ENCODE data around the gene CAPZB.
A peak's percentile ranks its signal among the peaks of the same experiment; 100 is the strongest.

The CAPZB gene

GRCh38 chr1:19390166-19390850, 95.0 kb downstream of the CAPZB start:
- Histone ChIP-seq H3K9me3 (ENCODE audit: control insufficient read depth, low read length) (no peaks in the 10 kb centered on the region), H3K27ac (ENCODE audit: insufficient read depth, low read length, poor library complexity, severe bottlenecking) (peak overlapping the region; percentile 71), H3K27me3 (replicated peaks; ENCODE audit: control insufficient read depth, insufficient read depth, low read length, poor library complexity, severe bottlenecking) (no peaks in the 10 kb centered on the region), H3K36me3 (ENCODE audit: control insufficient read depth, insufficient read depth, low read length) (peaks cover 12% of the 10 kb centered on the region), H3K4me1 (ENCODE audit: control insufficient read depth, insufficient read depth, low read length, poor library complexity, severe bottlenecking) (peaks cover 55% of the 10 kb centered on the region), H3K4me3 (ENCODE audit: insufficient read depth, low read depth, low read length, poor library complexity, severe bottlenecking) (peak overlapping the region; percentile 26)
- no peak for DNase-seq

GRCh38 chr1:19388980-19389379, 96.4 kb downstream of the CAPZB start:
- Histone ChIP-seq H3K27ac (ENCODE audit: insufficient read depth, low read length, poor library complexity, severe bottlenecking) (no peak overlapping the region), H3K36me3 (ENCODE audit: control insufficient read depth, insufficient read depth, low read length) (peaks cover 23% of the 10 kb centered on the region), H3K4me1 (ENCODE audit: control insufficient read depth, insufficient read depth, low read length, poor library complexity, severe bottlenecking) (peaks cover 55% of the 10 kb centered on the region), H3K9me3 (ENCODE audit: control insufficient read depth, low read length) (no peaks in the 10 kb centered on the region), H3K27me3 (replicated peaks; ENCODE audit: control insufficient read depth, insufficient read depth, low read length, poor library complexity, severe bottlenecking) (no peaks in the 10 kb centered on the region), H3K4me3 (ENCODE audit: insufficient read depth, low read depth, low read length, poor library complexity, severe bottlenecking) (no peak overlapping the region)
- DNase-seq: no peak

- Histone ChIP-seq H3K4me3 (ENCODE audit: insufficient read depth, low read depth, low read length, poor library complexity, severe bottlenecking) (no peak overlapping the region), H3K36me3 (ENCODE audit: control insufficient read depth, insufficient read depth, low read length) (peaks cover 38% of the 10 kb centered on the region), H3K9me3 (ENCODE audit: control insufficient read depth, low read length) (no peaks in the 10 kb centered on the region), H3K4me1 (ENCODE audit: control insufficient read depth, insufficient read depth, low read length, poor library complexity, severe bottlenecking) (peaks cover 39% of the 10 kb centered on the region), H3K27me3 (replicated peaks; ENCODE audit: control insufficient read depth, insufficient read depth, low read length, poor library complexity, severe bottlenecking) (no peaks in the 10 kb centered on the region), H3K27ac (ENCODE audit: insufficient read depth, low read length, poor library complexity, severe bottlenecking) (no peak overlapping the region)
- no peak for DNase-seq
Observed at GRCh38 chr1:19387045-19387467, 98.3 kb downstream of the CAPZB start.

- peaks cover 48% of the 10 kb centered on the region for H3K36me3 ChIP-seq (ENCODE audit: control insufficient read depth, insufficient read depth, low read length)
- no peak for DNase-seq
- H3K27me3 ChIP-seq (replicated peaks; ENCODE audit: control insufficient read depth, insufficient read depth, low read length, poor library complexity, severe bottlenecking): no peaks in the 10 kb centered on the region
- H3K27ac ChIP-seq (ENCODE audit: insufficient read depth, low read length, poor library complexity, severe bottlenecking): no peak overlapping the region
- peaks cover 32% of the 10 kb centered on the region for H3K4me1 ChIP-seq (ENCODE audit: control insufficient read depth, insufficient read depth, low read length, poor library complexity, severe bottlenecking)
- no peaks in the 10 kb centered on the region for H3K9me3 ChIP-seq (ENCODE audit: control insufficient read depth, low read length)
- no peak overlapping the region for H3K4me3 ChIP-seq (ENCODE audit: insufficient read depth, low read depth, low read length, poor library complexity, severe bottlenecking)
Observed at GRCh38 chr1:19385869-19386591, 99.3 kb downstream of the CAPZB start.

- DNase-seq: no peak
- no peak overlapping the region for H3K4me3 ChIP-seq (ENCODE audit: insufficient read depth, low read depth, low read length, poor library complexity, severe bottlenecking)
- H3K9me3 ChIP-seq (ENCODE audit: control insufficient read depth, low read length): no peaks in the 10 kb centered on the region
- H3K36me3 ChIP-seq (ENCODE audit: control insufficient read depth, insufficient read depth, low read length): peaks cover 53% of the 10 kb centered on the region
- no peak overlapping the region for H3K27ac ChIP-seq (ENCODE audit: insufficient read depth, low read length, poor library complexity, severe bottlenecking)
- H3K4me1 ChIP-seq (ENCODE audit: control insufficient read depth, insufficient read depth, low read length, poor library complexity, severe bottlenecking): peaks cover 26% of the 10 kb centered on the region
- no peaks in the 10 kb centered on the region for H3K27me3 ChIP-seq (replicated peaks; ENCODE audit: control insufficient read depth, insufficient read depth, low read length, poor library complexity, severe bottlenecking)
Observed at GRCh38 chr1:19385221-19385620, 100.1 kb downstream of the CAPZB start.

- peaks cover 57% of the 10 kb centered on the region for H3K36me3 ChIP-seq (ENCODE audit: control insufficient read depth, insufficient read depth, low read length)
- no peak overlapping the region for H3K27ac ChIP-seq (ENCODE audit: insufficient read depth, low read length, poor library complexity, severe bottlenecking)
Observed at GRCh38 chr1:19384772-19385187, 100.6 kb downstream of the CAPZB start.

GRCh38 chr1:19384113-19384512, 101.2 kb downstream of the CAPZB start:
- peaks cover 18% of the 10 kb centered on the region for H3K4me1 ChIP-seq (ENCODE audit: control insufficient read depth, insufficient read depth, low read length, poor library complexity, severe bottlenecking)
- no peaks in the 10 kb centered on the region for H3K27me3 ChIP-seq (replicated peaks; ENCODE audit: control insufficient read depth, insufficient read depth, low read length, poor library complexity, severe bottlenecking)
- DNase-seq: no peak
- H3K36me3 ChIP-seq (ENCODE audit: control insufficient read depth, insufficient read depth, low read length): peaks cover 63% of the 10 kb centered on the region
- H3K4me3 ChIP-seq (ENCODE audit: insufficient read depth, low read depth, low read length, poor library complexity, severe bottlenecking): no peak overlapping the region
- H3K27ac ChIP-seq (ENCODE audit: insufficient read depth, low read length, poor library complexity, severe bottlenecking): no peak overlapping the region
- no peaks in the 10 kb centered on the region for H3K9me3 ChIP-seq (ENCODE audit: control insufficient read depth, low read length)

More at GRCh38 chr1:19384772-19385187, 100.6 kb downstream of the CAPZB start:
- DNase-seq: no peak
- H3K27me3 ChIP-seq (replicated peaks; ENCODE audit: control insufficient read depth, insufficient read depth, low read length, poor library complexity, severe bottlenecking): no peaks in the 10 kb centered on the region
- no peaks in the 10 kb centered on the region for H3K9me3 ChIP-seq (ENCODE audit: control insufficient read depth, low read length)
- H3K4me3 ChIP-seq (ENCODE audit: insufficient read depth, low read depth, low read length, poor library complexity, severe bottlenecking): no peak overlapping the region
- H3K4me1 ChIP-seq (ENCODE audit: control insufficient read depth, insufficient read depth, low read length, poor library complexity, severe bottlenecking): peaks cover 21% of the 10 kb centered on the region

GRCh38 chr1:19382222-19382621, 103.1 kb downstream of the CAPZB start:
- peaks cover 2% of the 10 kb centered on the region for H3K4me1 ChIP-seq (ENCODE audit: control insufficient read depth, insufficient read depth, low read length, poor library complexity, severe bottlenecking)
- no peak overlapping the region for H3K4me3 ChIP-seq (ENCODE audit: insufficient read depth, low read depth, low read length, poor library complexity, severe bottlenecking)
- H3K36me3 ChIP-seq (ENCODE audit: control insufficient read depth, insufficient read depth, low read length): peaks cover 80% of the 10 kb centered on the region
- no peak for DNase-seq
- H3K9me3 ChIP-seq (ENCODE audit: control insufficient read depth, low read length): no peaks in the 10 kb centered on the region
- H3K27ac ChIP-seq (ENCODE audit: insufficient read depth, low read length, poor library complexity, severe bottlenecking): no peak overlapping the region
- no peaks in the 10 kb centered on the region for H3K27me3 ChIP-seq (replicated peaks; ENCODE audit: control insufficient read depth, insufficient read depth, low read length, poor library complexity, severe bottlenecking)

GRCh38 chr1:19381261-19381660, 104.1 kb downstream of the CAPZB start:
- Histone ChIP-seq H3K36me3 (ENCODE audit: control insufficient read depth, insufficient read depth, low read length) (peaks cover 89% of the 10 kb centered on the region), H3K9me3 (ENCODE audit: control insufficient read depth, low read length) (no peaks in the 10 kb centered on the region), H3K4me3 (ENCODE audit: insufficient read depth, low read depth, low read length, poor library complexity, severe bottlenecking) (no peak overlapping the region), H3K4me1 (ENCODE audit: control insufficient read depth, insufficient read depth, low read length, poor library complexity, severe bottlenecking) (no peaks in the 10 kb centered on the region), H3K27ac (ENCODE audit: insufficient read depth, low read length, poor library complexity, severe bottlenecking) (no peak overlapping the region), H3K27me3 (replicated peaks; ENCODE audit: control insufficient read depth, insufficient read depth, low read length, poor library complexity, severe bottlenecking) (no peaks in the 10 kb centered on the region)
- DNase-seq: no peak

Data from effector memory CD4-positive, alpha-beta T cell (primary cell).